Activated gamma-delta T cell treated with Interleukin-2 at 50 U/mL for 16 hours (primary cell): ENCODE results near the gene SAMD4A.

Experiments used
- DNase-seq: peaks from one replicate; pipeline ENCODE4 v3.0.0-alpha.2; 2020

SAMD4A gene

DNA sequence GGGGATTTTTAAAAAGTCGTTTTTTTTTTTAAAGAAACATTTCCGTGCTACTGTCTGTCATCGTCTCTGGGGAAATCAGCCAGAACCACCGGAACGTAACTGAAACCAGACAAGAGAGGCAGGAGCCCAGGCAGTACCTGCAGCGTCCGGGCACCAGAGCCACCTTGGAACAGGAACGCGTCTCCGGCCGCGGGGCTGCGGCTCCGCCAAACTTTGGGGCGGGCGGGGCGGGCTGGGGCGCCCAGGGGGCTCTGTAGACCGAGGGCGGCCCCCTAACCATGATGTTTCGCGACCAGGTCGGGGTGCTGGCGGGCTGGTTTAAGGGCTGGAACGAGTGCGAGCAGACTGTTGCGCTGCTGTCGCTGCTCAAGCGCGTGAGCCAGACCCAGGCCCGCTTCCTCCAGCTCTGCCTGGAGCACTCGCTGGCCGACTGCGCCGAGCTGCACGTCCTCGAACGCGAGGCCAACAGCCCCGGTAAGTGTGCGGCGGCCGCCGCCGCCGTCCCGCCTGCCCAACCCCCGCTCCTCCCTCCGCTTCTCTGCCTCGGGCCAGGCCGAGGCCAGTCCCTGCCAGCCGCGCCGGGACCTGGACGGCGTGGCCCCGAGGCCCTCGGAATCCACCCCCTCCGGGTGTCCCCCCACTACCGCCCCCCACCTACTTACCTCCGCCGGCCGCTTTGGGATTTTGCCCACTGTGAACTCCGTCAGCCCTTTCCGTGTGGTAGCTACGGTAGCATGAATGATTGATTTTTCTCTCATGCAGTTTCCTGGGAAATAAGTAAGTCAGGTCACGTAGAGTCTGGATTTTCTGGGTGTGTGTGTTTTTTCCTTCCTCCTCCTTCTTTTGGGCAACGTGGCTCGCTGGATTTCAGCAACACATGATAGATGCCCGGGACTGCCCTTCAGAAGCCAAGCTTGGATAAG, 972 bp downstream of the SAMD4A start:
- peak; percentile 26 for DNase-seq

DNA sequence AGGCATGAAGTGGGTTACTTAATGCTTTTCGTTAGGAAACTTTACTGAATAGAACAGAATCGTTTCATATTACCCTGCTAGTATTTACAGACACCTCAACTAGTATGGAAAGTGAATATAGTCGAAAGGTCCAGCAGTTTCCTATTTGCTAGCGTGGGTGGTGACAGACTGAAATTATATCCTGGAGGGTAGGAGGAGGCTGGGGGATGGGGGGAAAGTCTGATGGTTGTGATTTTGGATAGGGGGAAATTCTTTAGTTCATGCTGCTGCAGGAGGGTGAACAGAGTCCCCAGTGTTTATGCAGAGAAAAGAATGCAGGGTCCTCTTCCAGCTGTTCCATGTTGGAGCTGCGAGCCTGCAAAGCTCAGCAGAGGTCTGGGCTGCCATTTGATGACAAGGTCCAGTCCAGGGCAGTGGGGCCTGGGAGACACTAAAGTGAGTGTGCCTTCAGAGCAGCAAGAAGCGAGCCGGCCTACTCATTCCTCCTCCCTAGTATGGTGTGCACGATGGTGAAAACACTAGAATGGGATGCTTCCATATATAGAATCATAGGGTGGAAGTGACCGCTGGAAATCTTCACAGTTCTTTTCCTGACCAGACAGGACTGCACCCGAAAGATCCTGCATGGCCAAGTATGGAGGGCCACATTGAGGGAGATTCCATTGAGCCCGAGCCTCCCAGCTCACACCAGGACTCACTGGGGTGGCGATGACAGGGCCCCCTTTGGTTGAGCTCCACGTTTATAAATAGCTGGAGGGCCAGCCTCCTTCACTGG, 2.1 kb downstream of the SAMD4A start:
- no peak for DNase-seq

DNA sequence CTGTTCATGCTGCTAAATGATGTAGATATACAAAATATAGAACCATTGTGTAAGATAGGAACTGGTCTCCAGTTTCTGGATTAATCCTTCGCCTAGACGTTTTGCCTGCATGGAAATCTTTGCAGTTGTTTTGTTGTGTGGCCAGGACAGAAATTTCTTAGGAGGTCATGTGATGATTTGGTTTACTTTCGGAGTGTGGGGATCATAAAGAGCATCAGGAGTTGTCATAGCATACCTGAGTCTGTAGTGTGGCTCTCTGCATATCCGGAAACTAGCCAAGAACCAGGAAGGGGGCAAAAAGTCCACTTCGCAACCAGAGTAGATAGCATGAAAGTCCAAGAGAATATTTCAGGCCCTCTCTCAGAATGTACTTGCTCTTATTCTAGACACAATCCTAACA, 3.1 kb downstream of the SAMD4A start:
- DNase-seq, result no peak

DNA sequence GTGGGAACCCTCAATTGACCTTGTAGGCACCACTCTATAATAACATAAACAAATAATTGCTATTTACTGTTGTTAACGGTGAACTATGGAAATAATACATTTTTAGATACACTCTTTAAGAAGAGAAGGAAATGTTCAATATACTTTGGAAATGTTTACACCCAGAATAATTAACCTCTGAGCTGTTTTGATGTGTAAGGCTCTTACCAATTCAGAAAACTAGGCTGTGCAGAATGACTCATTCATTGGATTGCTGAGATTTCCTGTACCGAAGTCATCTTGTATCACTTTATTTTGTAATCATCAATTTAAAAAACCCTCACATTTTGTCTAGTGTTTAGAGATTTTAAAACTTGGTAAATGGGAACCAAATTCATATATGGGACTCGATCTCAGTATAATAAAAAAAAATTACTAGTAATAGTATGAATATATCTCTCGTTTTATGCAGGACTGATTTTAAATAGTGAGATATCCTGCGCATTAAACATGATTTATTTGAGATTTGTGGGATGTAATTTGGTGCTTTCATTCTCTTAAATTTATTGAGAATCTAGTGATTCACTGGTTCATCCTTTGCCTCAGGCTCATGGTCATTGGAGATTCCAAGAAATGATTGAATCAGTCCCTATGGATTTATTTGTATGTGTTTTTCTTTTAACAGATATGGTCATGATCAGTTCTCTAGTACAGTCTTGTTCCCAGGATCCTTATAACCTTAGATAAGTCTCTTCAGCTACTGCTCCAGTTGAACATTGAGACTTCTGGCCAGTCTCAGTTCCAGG, 3.9 kb downstream of the SAMD4A start:
- no peak for DNase-seq

DNA sequence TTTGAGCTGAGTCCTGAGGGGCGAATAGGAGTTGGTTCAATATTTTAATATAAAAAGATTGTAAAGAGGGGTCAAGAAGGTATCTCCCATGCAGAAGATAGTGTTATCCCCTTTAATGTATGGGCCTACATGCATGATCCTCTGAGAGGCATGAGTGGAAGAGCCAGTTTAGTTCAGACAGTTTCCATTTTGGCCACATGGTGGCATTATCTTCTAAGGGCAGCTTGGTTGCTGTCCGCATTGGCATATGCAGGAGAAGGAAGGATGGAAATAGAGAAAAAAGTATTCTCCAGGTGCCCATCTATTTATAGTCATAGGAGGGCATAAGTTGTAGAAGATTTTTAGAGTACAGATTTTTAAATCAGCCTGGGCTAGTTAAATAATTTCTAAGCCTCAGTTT, 5.4 kb downstream of the SAMD4A start:
- no peak for DNase-seq

DNA sequence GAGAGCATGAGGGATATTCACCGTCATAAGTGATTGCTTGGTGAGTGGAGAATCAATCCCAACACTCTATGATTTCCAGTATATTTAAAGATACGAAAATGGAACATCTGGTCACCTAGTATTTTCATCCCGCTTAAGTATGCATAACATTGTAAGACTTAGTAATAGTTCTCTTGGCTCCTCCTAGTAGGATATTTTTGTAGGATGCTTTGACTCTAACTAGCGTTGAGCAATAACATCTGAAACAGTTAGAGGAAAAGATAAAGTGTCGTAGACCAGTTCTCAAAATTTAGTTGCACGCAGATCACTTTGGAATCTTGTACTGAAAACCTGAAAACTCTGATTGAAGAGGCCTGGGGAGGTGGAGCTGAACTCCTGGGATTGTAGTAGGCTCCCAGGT, 7.6 kb downstream of the SAMD4A start:
- no peak for DNase-seq

DNA sequence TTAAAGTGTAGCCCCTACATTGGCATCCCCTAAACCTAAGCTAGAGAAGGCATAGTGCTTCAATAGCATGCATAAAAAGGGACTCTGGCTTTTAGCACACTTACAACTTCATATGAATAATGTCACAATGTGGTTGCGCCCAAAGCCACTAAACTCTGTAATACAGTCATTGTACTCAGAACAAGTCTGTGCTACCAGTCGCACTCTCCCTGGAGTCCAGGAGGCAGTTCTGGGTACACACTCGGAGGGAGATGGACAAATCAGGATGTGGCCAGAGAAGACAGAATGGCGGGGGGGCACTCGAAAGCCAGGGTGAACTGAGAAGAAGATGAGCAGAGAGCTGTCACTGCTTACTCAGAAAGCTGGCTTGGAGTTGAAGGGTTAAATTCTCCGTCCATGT, 10.6 kb downstream of the SAMD4A start:
- no peak for DNase-seq

DNA sequence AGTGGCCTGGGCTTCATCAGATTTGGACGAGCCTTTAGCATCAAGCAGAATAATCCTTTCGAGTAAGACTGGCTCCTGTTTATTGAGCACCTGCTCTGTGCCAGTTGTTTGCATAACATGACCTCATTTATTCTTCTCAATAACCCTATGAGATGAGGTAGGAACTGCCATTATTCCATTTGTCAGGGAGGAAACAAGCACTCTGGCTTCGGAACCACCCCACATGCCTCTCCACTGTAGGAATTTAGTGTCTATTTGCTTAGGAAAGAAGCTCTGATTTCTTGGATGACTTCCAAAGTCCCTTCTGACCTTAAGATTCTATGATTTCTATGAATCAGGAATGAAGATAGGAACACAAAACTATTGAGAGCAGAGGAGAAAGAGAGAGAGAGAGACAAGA, 11.0 kb downstream of the SAMD4A start:
- DNase-seq, result no peak

DNA sequence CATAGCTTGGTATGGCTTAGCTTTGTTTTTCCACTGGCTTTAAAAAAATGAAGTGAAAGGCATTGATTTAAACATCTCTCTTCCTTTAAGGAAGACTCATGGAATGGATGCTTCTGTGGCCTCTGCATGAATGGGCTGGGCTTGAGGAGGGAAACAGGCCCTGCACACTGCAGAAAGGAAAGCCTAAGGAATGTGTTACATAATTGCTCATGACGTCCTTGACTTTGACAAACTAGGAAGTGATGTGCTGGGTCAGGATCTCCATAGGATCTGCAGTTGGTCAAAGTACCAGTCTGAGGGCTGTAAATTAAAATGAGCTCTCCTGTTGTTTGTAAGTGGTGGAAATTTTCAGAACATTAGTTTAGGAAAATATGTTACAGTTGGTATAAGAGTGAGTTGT, 12.7 kb downstream of the SAMD4A start:
- no peak for DNase-seq

DNA sequence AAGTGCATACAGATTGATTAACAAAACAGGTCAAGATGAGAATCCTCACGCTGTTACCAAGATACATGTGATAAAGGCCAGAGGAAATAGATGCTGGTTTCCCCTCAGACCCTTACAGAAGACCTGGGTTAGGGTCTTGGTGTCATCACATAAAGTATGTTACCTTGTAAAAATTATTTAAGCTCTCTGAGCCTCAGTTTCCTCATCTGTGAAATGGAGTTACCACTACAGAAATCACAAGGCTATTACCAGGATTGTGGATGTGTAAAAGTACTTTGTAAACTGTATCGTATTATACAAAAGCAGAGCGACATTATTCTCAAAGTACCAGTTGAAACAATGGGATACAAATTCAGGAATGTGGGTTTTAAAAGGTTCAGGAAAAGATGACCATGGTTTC, 14.0 kb downstream of the SAMD4A start:
- DNase-seq, result no peak

DNA sequence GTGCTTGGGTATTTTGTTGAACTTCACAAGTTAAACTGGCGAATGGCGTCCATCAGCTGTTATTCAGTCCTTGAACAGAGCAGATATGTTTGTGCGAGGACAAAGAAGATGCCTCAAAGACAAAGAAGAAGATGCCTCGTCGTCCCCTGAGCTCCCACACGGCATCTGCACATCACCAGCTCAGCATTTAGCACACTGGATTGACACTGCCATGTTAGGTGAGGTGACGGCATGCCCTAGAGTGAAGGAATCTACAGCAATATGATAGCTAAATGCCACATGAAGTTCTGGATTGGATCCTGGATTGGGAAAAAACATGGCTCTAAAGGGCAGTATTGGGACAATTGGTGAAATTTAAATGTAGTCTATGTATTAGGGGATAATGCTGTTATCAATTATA, 15.4 kb downstream of the SAMD4A start:
- DNase-seq, result no peak

DNA sequence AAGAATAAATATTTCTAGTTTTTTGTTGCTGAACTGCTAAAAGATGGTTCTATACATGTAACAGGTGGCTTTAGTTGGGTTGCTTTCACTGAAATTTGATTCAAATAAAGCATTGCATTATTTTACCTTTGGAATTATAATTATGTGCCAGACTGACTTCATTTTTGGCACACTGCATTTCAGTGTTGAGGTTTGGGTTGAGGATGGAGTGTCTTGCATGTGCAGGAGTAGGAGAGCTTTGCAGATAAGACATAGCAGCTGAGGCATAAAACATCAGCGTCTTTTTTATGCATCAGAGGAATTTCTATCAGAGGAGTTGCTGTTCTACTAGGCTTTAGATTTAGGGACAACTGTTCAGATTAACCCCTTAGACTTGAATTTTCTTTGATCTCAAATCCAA, 17.2 kb downstream of the SAMD4A start:
- no peak for DNase-seq

DNA sequence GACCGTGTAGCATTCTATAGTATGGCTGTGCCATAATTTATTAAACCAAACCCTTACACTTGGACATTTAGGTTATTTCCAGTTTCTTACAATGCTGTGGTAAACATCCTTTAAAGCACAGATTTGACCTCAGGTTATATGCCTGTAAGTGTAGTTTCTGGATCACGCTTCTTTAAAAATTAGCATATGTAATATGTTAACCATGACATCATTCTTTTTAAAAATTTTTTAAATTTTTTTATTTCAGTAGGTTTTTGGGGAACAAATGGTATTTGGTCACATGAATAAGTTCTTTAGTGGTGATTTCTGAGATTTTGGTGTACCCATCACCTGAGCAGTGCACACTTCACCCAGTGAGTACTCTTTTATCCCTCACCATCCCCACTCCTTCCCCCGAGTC, 18.3 kb downstream of the SAMD4A start:
- no peak for DNase-seq

DNA sequence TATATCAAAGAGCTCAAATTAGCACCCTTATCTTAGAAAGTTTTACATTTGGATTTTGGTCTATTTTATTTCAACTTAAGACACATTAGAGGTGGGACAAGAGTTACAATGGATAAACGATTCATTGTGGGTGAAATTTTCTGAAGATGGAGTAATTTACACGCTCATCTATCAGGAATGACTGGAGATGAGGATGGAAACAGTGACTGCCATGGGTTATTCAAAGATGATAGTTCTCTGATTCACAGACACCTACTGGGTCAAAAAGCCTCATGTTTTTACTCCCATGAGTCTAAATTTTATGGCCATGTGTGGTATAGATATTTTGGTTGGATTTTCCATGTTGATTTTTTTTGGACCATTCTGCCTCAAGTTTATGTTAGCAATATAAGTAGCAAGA, 22.1 kb downstream of the SAMD4A start:
- DNase-seq, result no peak

DNA sequence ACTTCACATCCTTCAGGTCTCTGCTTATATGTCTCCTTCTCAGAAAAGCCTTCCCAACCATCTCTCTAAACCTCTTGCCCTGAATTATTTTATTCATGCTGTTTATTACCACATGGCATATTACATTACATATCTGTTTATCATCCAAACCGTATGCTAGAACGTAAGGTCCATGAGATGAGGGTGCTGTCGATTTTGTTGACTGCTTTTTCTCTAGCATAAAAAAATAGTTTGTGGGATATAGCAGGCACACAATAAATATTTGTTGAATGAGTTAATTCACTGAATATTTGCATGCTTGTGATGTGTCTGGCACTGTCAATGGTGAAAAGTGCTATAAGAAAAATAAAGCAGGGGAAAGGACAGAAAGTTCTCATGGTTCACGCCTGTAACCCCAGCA, 22.9 kb downstream of the SAMD4A start:
- no peak for DNase-seq

DNA sequence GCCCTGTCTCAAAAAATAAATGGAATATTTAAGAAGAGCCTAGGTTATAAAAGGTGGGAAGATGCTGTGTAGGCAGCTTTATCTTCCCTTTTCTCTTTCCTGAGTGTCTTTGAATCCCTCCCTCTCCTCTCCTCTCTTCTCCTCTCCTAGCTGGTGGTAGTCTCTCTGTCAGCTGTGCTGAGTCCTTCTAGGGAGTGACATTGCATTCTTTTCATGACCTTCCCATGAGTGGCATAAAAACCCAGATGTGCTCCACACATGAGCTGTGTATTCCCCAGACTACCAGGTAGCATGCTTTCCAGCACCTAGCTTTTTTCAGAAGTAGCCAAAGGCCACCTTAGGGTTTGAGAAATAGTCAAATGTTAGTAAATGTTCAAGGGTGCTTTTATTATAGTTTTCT, 23.6 kb downstream of the SAMD4A start:
- no peak for DNase-seq

DNA sequence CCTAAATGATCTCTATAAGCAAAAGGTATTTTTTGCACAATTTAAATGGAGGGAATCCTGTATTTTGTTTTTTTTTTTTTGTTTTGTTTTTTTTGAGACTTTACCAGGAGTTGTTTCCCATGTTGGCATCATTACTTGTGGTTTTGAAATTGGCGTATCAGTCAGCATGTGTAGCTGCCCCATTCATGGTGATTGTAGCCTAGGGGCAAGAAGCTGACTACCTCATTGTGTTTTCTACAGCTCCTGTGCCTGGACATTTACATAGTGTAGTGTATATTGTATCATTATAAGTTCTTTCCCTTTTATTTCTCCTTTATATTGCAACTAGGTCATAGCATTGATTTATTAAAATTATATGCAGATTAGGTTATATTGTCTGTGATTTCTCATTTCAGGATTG, 24.5 kb downstream of the SAMD4A start:
- DNase-seq, result no peak

DNA sequence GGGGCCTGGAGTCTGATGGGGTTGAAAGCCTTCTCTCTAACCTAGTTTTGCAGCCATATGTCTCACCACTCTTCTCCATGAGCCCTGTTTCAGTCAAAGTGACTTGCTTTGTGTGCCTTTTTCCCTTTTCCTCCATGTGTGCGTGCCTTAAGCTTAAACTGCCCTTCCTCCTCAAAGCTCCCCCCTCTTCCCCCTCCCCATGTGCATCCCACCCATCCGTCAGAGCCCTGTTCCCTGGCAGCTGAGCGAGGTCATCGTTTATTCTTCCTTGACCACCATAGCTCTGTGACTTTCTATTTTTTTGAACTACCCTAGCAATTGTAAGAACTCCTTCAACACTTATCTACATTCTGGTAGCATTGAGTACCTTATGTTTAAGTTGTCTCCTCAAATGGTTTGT, 24.9 kb downstream of the SAMD4A start:
- no peak for DNase-seq

DNA sequence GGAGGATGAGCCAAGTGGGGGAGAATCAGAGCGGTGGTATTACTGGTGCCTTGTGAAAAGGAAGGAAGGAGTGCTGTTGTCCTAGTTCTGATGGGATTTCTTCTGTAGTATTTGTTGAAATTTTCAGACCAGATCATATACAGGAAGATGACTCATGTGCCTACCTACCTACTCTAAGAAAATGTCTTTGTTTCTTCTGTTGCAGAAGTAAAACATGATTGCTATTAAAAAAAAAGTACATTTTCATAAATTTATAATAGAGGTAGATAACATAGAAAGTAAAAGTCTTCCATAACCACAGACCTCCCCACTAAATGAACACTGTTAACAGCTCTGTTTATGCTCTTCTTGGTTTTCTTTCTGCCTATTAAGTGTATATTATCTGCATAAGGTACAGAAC, 26.9 kb downstream of the SAMD4A start:
- DNase-seq, result no peak

DNA sequence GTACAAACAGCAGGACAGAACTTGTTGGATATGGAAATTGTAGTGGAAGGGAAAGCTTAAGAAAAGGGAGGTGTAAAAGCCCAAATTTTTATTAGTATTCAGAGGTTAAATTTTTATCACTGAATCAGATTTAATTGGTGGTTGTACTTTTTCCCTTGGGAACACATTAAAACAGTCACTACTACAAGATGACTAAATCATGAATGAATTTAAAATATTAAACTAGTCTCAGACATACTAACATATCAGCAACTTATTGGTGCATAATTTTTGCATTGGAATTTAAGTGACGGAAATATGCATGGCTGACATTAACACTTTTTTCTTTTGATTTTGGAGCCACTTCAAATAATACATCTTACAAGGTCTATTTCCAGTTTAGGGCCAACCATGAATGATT, 27.6 kb downstream of the SAMD4A start:
- DNase-seq, result no peak

DNA sequence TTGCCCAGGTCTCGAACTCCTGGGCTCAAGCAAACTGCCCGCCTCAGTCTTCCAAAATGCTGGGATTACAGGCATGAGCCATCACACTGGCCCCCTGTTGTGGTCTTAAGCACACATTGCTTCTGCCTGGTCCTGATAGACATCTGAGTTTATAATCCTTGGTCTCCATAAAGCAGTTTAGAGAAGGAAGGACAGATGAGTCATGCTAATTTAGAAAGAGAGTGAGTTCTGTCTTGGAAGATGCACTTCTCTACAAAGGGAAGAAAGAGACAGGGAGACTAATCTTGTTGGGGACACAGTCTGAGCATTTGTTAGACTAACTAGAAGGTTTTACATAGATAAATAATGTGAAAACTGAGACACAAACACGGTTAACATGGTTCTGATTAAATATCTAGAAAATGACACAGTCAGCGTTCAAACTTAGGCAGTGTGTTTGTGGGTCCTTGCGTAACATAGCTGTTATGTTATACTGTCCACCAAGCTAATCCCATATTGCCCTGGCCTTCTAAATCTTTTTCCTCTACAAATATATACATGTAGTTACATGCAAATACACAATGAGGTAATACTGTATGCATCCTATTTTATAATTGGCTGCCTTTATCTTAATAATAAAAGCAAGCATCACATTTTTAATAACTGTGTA, 31.0 kb downstream of the SAMD4A start:
- no peak for DNase-seq

DNA sequence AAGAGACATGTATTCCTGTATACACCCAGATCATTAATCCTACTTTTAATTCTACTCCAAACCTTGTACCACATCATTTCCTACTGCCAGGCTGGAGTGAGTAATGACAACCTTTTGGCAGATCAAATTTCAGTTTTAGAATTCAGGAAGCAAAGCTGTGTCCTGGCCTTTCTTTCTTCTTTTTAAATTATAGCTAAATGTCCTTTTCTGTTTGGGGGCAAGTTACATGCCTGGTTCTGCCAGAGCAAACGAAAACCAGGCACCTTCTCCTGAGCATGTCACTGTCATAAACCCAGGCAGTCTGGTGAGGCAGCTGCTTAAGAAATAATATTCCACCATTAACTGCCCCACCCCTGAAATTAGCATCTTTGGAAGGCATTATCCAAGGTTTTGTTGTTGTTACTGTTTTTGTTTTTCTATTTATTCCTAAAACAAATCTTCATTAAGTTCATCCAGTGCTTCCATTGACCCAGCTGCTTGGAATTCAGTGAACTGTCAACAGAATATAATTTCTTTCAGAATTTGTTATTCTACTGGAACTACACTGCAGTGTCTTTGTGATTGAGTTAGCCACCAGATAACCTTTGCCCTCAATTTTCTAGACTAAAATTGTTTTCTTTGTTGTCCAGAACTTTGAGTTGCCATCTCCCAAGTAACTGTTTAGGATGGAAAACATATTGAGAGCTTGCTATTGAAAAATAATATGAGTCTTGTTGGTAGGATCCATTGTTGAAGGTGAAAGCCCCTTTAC, 33.2 kb downstream of the SAMD4A start:
- no peak for DNase-seq
